ENCODE data around the gene STAT3. TPM values are rescaled to one million over a fixed set of nuclear protein-coding genes. Genes with fewer than 3 reads are reported as not detected.

STAT3 gene
- 100 to 1,000 TPM; 214 to 433 (median 280) TPM for total RNA-seq

GRCh38 chr17:42388381-42389134, at the start of gene STAT3:
Gene STAT3, minus strand, starts transcription at chr17:42388442. Its CDS starts 39,926 bp downstream, at chr17:42348516.
- ATAC-seq (ENCODE audit: low FRiP score) = peak; percentile 97
- peak; percentile 100 for DNase-seq (ENCODE audit: low spot score)
- no peak for TF ChIP-seq CTCF (IDR thresholded peaks at IDR 0.05)

GRCh38 chr17:42436391-42436790, 48.1 kb upstream of the STAT3 start:
- DNase-seq (ENCODE audit: low spot score) = no peak
- ATAC-seq (ENCODE audit: low FRiP score) = peak; percentile 72
- TF ChIP-seq CTCF (IDR thresholded peaks at IDR 0.05) = no peak

- TF ChIP-seq CTCF (IDR thresholded peaks at IDR 0.05) = no peak
- peak; percentile 31 for ATAC-seq (ENCODE audit: low FRiP score)
- DNase-seq (ENCODE audit: low spot score) = no peak
These were observed 43.5 kb upstream of the STAT3 start for GRCh38 chr17:42431758-42432161.

DNA sequence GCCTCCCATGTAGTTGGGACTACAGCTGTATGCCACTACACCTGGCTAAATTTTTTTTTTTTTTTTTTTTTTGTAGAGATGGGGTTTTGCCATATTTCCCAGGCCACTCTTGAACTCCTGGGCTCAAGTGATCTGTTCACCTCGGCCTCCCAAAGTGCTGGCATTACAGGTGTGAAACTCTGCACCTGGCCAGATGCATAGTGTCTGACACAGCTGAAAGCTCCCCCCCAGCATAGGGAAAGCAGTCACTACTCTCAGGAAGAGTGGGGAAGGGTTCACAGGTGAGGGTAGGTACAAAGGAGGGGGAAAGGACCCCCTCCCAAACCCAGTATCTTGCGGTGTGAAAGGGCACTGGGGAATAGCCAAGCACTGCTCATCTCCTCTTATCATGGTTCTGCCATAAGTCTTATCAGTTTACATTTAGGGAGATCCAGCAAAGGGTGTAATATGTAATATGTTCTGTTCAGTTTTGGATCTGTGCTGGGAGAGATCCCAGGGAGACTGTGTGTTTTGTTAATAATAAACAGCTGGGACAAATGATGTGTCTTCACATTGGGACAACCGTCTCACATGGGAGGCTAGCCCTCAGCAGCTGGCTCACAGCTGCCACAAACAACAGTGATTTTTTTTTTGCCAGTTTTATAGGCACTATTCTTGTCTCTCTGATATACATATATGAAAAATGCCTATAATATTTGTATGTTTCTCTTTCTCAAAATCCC, 41.6 kb upstream of the STAT3 start:
- no peak for TF ChIP-seq CTCF (IDR thresholded peaks at IDR 0.05)
- ATAC-seq (ENCODE audit: low FRiP score) (no peak), DNase-seq (ENCODE audit: low spot score) (no peak)

GRCh38 chr17:42428141-42428944, 40.1 kb upstream of the STAT3 start:
- DNase-seq (ENCODE audit: low spot score) (no peak), ATAC-seq (ENCODE audit: low FRiP score) (peak; percentile 84)
- peak in 1 of 3 donors; percentile 76 for TF ChIP-seq CTCF (IDR thresholded peaks at IDR 0.05)

DNA sequence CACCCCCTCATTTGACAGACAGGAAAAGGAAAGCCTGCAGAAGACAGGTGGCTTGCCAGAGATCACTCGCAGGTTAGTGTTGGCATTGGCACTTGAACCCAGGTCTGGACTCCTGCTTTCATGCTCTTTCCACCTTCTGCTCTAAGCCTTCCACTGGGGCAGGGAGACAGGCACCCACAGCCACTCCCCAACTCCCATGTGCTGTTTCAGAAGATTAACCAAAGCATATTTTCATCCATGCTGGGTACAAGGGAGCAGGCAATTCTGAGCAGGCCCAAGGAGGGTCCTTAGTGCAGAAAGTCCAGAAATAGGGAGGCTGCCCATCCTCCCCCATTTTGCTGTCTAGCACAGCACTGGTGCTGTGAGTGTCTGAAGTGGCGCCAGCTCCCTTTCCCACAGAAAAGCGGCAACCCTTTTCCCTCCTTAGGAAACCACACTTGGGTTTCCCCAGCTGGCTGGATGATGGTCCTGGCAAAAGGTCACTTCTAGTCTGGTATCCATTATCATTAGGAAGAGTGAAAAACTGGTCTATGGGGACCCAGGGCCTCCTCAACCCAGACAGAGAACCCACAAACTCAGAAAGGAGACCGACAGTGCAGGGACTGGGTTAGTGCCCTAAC, 36.9 kb upstream of the STAT3 start:
- ATAC-seq (ENCODE audit: low FRiP score) (no peak), DNase-seq (ENCODE audit: low spot score) (no peak)
- TF ChIP-seq CTCF (IDR thresholded peaks at IDR 0.05) = no peak

Measured in omental fat pad (tissue), 4 donors.